HL-60 (cell line): ENCODE data around the gene SP140L.
A peak's percentile ranks its signal among the peaks of the same experiment; 100 is the strongest.
"Not testable (repeated sequence)": the region's sequence is repeated elsewhere in the genome, so short reads cannot be mapped to it uniquely, and the experiment has no call there.

ENCODE experiments used
- CTCF ChIP-seq: IDR thresholded peaks from one replicate; pipeline ENCODE4 v1.5.1; 2011; ENCODE audit warnings: low read length, control low read depth, inconsistent platforms; ENCODE audit not compliant: insufficient read depth
- POLR2AphosphoS5 ChIP-seq: IDR thresholded peaks from 2 replicates; pipeline ENCODE4 v1.6.1; 2012; ENCODE audit warnings: low read depth
- SPI1 ChIP-seq: IDR thresholded peaks from 2 replicates; pipeline ENCODE4 v1.6.1; 2012; ENCODE audit warnings: low read depth, mild to moderate bottlenecking, borderline replicate concordance
- TF ChIP-seq, protein P1 (sequence below): IDR thresholded peaks from 2 replicates; pipeline ENCODE4 v1.6.1; 2012; ENCODE audit warnings: low read depth; ENCODE audit not compliant: insufficient replicate concordance

GRCh38 chr2:230289311-230289710 is 37.7 kb upstream of the SP140L start:
- not testable (repeated sequence) for TF ChIP-seq CTCF, POLR2AphosphoS5, SPI1
- TF ChIP-seq, protein P1, sequence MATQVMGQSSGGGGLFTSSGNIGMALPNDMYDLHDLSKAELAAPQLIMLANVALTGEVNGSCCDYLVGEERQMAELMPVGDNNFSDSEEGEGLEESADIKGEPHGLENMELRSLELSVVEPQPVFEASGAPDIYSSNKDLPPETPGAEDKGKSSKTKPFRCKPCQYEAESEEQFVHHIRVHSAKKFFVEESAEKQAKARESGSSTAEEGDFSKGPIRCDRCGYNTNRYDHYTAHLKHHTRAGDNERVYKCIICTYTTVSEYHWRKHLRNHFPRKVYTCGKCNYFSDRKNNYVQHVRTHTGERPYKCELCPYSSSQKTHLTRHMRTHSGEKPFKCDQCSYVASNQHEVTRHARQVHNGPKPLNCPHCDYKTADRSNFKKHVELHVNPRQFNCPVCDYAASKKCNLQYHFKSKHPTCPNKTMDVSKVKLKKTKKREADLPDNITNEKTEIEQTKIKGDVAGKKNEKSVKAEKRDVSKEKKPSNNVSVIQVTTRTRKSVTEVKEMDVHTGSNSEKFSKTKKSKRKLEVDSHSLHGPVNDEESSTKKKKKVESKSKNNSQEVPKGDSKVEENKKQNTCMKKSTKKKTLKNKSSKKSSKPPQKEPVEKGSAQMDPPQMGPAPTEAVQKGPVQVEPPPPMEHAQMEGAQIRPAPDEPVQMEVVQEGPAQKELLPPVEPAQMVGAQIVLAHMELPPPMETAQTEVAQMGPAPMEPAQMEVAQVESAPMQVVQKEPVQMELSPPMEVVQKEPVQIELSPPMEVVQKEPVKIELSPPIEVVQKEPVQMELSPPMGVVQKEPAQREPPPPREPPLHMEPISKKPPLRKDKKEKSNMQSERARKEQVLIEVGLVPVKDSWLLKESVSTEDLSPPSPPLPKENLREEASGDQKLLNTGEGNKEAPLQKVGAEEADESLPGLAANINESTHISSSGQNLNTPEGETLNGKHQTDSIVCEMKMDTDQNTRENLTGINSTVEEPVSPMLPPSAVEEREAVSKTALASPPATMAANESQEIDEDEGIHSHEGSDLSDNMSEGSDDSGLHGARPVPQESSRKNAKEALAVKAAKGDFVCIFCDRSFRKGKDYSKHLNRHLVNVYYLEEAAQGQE, result peak; percentile 94
